ENCODE data around the gene ZNF407.

Gene ZNF407

GRCh38 chr18:74679006-74679678 lies 81.5 kb downstream of the ZNF407 start:
- DNase-seq (ENCODE audit: low read depth), result no peak

- no peak for DNase-seq (ENCODE audit: low read depth)
Observed at GRCh38 chr18:74679679-74680076, 82.0 kb downstream of the ZNF407 start.

- no peak for DNase-seq (ENCODE audit: low read depth)
Observed at GRCh38 chr18:74682141-74682990, 84.7 kb downstream of the ZNF407 start.

GRCh38 chr18:74682991-74683297 lies 85.3 kb downstream of the ZNF407 start:
- no peak for DNase-seq (ENCODE audit: low read depth)

- no peak for DNase-seq (ENCODE audit: low read depth)
Observed at GRCh38 chr18:74683573-74683972, 85.9 kb downstream of the ZNF407 start.

- no peak for DNase-seq (ENCODE audit: low read depth)
Observed at GRCh38 chr18:74689251-74689650, 91.6 kb downstream of the ZNF407 start.

- no peak for DNase-seq (ENCODE audit: low read depth)
Observed at GRCh38 chr18:74692367-74693013, 94.8 kb downstream of the ZNF407 start.

GRCh38 chr18:74694436-74694835 lies 96.8 kb downstream of the ZNF407 start:
- no peak for DNase-seq (ENCODE audit: low read depth)

GRCh38 chr18:74695170-74695569 lies 97.5 kb downstream of the ZNF407 start:
- DNase-seq (ENCODE audit: low read depth), result no peak

- DNase-seq (ENCODE audit: low read depth), result no peak
Observed at GRCh38 chr18:74698881-74699280, 101.2 kb downstream of the ZNF407 start.

- no peak for DNase-seq (ENCODE audit: low read depth)
Observed at GRCh38 chr18:74699455-74699854, 101.8 kb downstream of the ZNF407 start.

GRCh38 chr18:74702950-74703349 lies 105.3 kb downstream of the ZNF407 start:
- no peak for DNase-seq (ENCODE audit: low read depth)

- no peak for DNase-seq (ENCODE audit: low read depth)
Observed at GRCh38 chr18:74708169-74708568, 110.5 kb downstream of the ZNF407 start.

- no peak for DNase-seq (ENCODE audit: low read depth)
Observed at GRCh38 chr18:74709452-74709851, 111.8 kb downstream of the ZNF407 start.

- no peak for DNase-seq (ENCODE audit: low read depth)
Observed at GRCh38 chr18:74714120-74714519, 116.5 kb downstream of the ZNF407 start.

GRCh38 chr18:74714791-74715190 lies 117.1 kb downstream of the ZNF407 start:
- no peak for DNase-seq (ENCODE audit: low read depth)

GRCh38 chr18:74715306-74715705 lies 117.6 kb downstream of the ZNF407 start:
- no peak for DNase-seq (ENCODE audit: low read depth)

- DNase-seq (ENCODE audit: low read depth), result no peak
Observed at GRCh38 chr18:74715865-74716712, 118.4 kb downstream of the ZNF407 start.

- no peak for DNase-seq (ENCODE audit: low read depth)
Observed at GRCh38 chr18:74718312-74718711, 120.6 kb downstream of the ZNF407 start.

- no peak for DNase-seq (ENCODE audit: low read depth)
Observed at GRCh38 chr18:74722237-74722636, 124.6 kb downstream of the ZNF407 start.

GRCh38 chr18:74724186-74724585 lies 126.5 kb downstream of the ZNF407 start:
- no peak for DNase-seq (ENCODE audit: low read depth)

GRCh38 chr18:74725690-74726089 lies 128.0 kb downstream of the ZNF407 start:
- DNase-seq (ENCODE audit: low read depth), result no peak
